ENCODE results near the gene USH2A.

DNA sequence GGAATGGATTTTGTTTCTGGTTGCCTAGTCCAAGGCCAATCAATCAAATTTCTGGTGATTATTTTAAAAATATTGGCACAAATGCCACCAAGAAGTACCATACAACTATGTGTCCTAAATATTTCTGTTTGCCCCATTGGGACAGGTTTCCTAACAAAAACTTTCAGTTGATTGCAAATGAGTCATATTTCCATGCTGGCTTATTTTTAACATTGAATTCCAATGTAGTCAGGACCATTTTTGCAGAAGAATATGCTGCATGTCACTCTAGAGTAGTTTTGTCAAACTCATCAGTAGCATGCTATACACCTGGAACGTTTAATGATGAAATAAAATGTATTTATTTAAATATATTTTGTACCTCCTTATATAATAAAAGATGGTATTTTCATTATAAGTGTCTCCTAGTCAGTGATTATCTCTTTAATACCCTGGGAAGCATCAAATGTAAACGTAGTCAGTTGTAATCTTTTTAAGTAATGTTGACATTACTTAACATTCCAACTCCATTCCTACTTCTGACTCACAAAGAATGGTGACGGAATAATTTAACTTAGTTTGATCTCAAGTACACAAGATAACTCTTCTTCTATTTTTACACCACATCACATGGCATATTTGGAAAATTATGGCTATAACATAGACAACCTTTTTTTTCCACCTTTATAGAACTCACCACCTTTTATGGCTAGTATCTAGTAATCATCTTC, 39.0 kb upstream of the USH2A start:
- no peak for TF ChIP-seq POLR2A (IDR thresholded peaks at IDR 0.05)
- TF ChIP-seq, protein P1, sequence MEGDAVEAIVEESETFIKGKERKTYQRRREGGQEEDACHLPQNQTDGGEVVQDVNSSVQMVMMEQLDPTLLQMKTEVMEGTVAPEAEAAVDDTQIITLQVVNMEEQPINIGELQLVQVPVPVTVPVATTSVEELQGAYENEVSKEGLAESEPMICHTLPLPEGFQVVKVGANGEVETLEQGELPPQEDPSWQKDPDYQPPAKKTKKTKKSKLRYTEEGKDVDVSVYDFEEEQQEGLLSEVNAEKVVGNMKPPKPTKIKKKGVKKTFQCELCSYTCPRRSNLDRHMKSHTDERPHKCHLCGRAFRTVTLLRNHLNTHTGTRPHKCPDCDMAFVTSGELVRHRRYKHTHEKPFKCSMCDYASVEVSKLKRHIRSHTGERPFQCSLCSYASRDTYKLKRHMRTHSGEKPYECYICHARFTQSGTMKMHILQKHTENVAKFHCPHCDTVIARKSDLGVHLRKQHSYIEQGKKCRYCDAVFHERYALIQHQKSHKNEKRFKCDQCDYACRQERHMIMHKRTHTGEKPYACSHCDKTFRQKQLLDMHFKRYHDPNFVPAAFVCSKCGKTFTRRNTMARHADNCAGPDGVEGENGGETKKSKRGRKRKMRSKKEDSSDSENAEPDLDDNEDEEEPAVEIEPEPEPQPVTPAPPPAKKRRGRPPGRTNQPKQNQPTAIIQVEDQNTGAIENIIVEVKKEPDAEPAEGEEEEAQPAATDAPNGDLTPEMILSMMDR (IDR thresholded peaks at IDR 0.05): no peak
